ENCODE data around the gene PRODH.
"Not testable (repeated sequence)": the region's sequence is repeated elsewhere in the genome, so short reads cannot be mapped to it uniquely, and the experiment has no call there.

- not testable (repeated sequence) for TF ChIP-seq CTCF (tag by site-specific recombination; IDR thresholded peaks at IDR 0.05); ZNF510 (tag by site-specific recombination; IDR thresholded peaks at IDR 0.05; ENCODE audit: insufficient replicate concordance); ZSCAN18 (tag by site-specific recombination; IDR thresholded peaks at IDR 0.05); ZNF416 (tag by site-specific recombination; IDR thresholded peaks at IDR 0.05)
Observed at GRCh38 chr22:18914558-18914957, 21.5 kb downstream of the PRODH start.

Data from HEK293 (cell line).